A549 (cell line): ENCODE results near the gene NAT16. TPM values are rescaled to one million over a fixed set of nuclear protein-coding genes. Genes with fewer than 3 reads are reported as not detected.

Experiments used
- ATAC-seq, 2 experiments: fragments of 200-7000 bp in 1 of 2; fragments of >200 bp in 1 of 2; cut with Nextera tagmentation in 1 of 2; cut with Tn5 transposase in 1 of 2; 3 replicates each; pipeline versions ENCODE4 v1.8.0 to v1.9.1; 2018 to 2020; ENCODE audit warnings: mild to moderate bottlenecking in 1 of 2, moderate library complexity in 1 of 2
- CTCF ChIA-PET: fragments of 300-600 bp; sonication (Branson Sonifier 250); formaldehyde crosslinking; extraction: SDS; loops from one replicate; lab custom pipeline; 2021; ENCODE audit warnings: antibody characterized with exemption, inconsistent platforms; lab: Yijun Ruan, JAX
- POLR2A ChIA-PET: fragments of 350-600 bp; formaldehyde crosslinking; extraction: SDS; loops from one replicate; lab custom pipeline; 2021; ENCODE audit warnings: antibody characterized with exemption, inconsistent platforms; lab: Yijun Ruan, JAX
- DNase-seq, 2 experiments: peaks; one replicate each; pipeline versions ENCODE4 v3.0.0 to v3.0.0-alpha.2; 2011 to 2016; ENCODE audit warnings: low read depth in 1 of 2, low spot score in 1 of 2
- FAIRE-seq: peaks from 2 replicates; lab custom pipeline; 2011; peaks lifted over from hg19 to GRCh38; lab: Jason Lieb, UNC
- H3K27ac ChIP-seq, 2 experiments: fragments of >200 bp; sonication (Bioruptor Twin); formaldehyde crosslinking; 3 replicates each; pipeline ENCODE4 v1.5.1; 2016 to 2017
- H3K4me1 ChIP-seq: fragments of >200 bp; sonication (Bioruptor Twin); formaldehyde crosslinking; 3 replicates; pipeline ENCODE4 v1.6.1; 2016
- H3K4me2 ChIP-seq: fragments of >200 bp; sonication (Bioruptor Twin); formaldehyde crosslinking; 3 replicates; pipeline ENCODE4 v1.6.1; 2016
- H3K4me3 ChIP-seq: fragments of >200 bp; sonication (Bioruptor Twin); formaldehyde crosslinking; 3 replicates; pipeline ENCODE4 v1.5.1; 2016
- H3K9me3 ChIP-seq: fragments of >200 bp; sonication (Bioruptor Twin); formaldehyde crosslinking; 3 replicates; pipeline ENCODE4 v1.6.1; 2016
- ATOH8 ChIP-seq: fragments of 250-450 bp; sonication (Bioruptor Pico); IDR thresholded peaks from 2 replicates; pipeline ENCODE4 v1.5.0; 2020; ENCODE audit warnings: low read depth, mild to moderate bottlenecking, moderate library complexity
- BCL3 ChIP-seq: fragments of >200 bp; sonication (Bioruptor Twin); formaldehyde crosslinking; IDR thresholded peaks from 3 replicates; pipeline ENCODE4 v1.6.1; 2016
- BHLHE40 ChIP-seq: IDR thresholded peaks from 2 replicates; pipeline ENCODE4 v1.6.1; 2012; ENCODE audit warnings: low read depth, low read length, inconsistent platforms
- CBX8 ChIP-seq: fragments of 200-600 bp; sonication (generic); IDR thresholded peaks from 2 replicates; pipeline ENCODE4 v1.6.1; 2016
- CEBPB ChIP-seq, 2 experiments: fragments of >200 bp in 1 of 2; sonication (Bioruptor Twin) in 1 of 2; formaldehyde crosslinking in 1 of 2; IDR thresholded peaks; 2 replicates each; pipeline ENCODE4 v1.6.1; 2012 to 2016
- CHD2 ChIP-seq: fragments of 150-350 bp; IDR thresholded peaks from 2 replicates; pipeline ENCODE4 v1.6.1; 2014; ENCODE audit warnings: low read length; ENCODE audit not compliant: partially characterized antibody
- E2F6 ChIP-seq: IDR thresholded peaks from 2 replicates; pipeline ENCODE4 v1.6.1; 2012; ENCODE audit warnings: low read depth, borderline replicate concordance
- EHF ChIP-seq: fragments of 250-450 bp; sonication (Bioruptor Pico); IDR thresholded peaks from 2 replicates; pipeline ENCODE4 v1.5.0; 2020; ENCODE audit warnings: mild to moderate bottlenecking
- ELK1 ChIP-seq: fragments of 150-350 bp; IDR thresholded peaks from 2 replicates; pipeline ENCODE4 v1.6.1; 2014; ENCODE audit warnings: low read depth, mild to moderate bottlenecking, low read length
- HDAC2 ChIP-seq: fragments of 200-600 bp; sonication (generic); IDR thresholded peaks from 2 replicates; pipeline ENCODE4 v1.6.1; 2016
- HES2 ChIP-seq: fragments of >200 bp; sonication (Bioruptor Twin); formaldehyde crosslinking; IDR thresholded peaks from 2 replicates; pipeline ENCODE4 v1.6.1; 2016
- HMGXB4 ChIP-seq: fragments of 250-450 bp; sonication (Bioruptor Pico); IDR thresholded peaks from 2 replicates; pipeline ENCODE4 v1.5.0; 2021; ENCODE audit warnings: mild to moderate bottlenecking, moderate library complexity, borderline replicate concordance
- HOXB5 ChIP-seq: fragments of 250-450 bp; sonication (Bioruptor Pico); IDR thresholded peaks from 2 replicates; pipeline ENCODE4 v1.5.0; 2020; ENCODE audit warnings: mild to moderate bottlenecking, moderate library complexity
- MAFK ChIP-seq: fragments of 450-650 bp; IDR thresholded peaks from 2 replicates; pipeline ENCODE4 v1.6.1; 2014; ENCODE audit not compliant: partially characterized antibody
- MAX ChIP-seq: IDR thresholded peaks from 2 replicates; pipeline ENCODE4 v1.6.1; 2012
- RNF2 ChIP-seq: fragments of 200-600 bp; sonication (generic); IDR thresholded peaks from 2 replicates; pipeline ENCODE4 v1.6.1; 2016; ENCODE audit warnings: low read depth, mild to moderate bottlenecking, antibody characterized with exemption, moderate library complexity, borderline replicate concordance
- TFCP2L1 ChIP-seq: fragments of 250-450 bp; sonication (Bioruptor Pico); IDR thresholded peaks from 2 replicates; pipeline ENCODE4 v1.5.0; 2021; ENCODE audit warnings: mild to moderate bottlenecking
- TP53 ChIP-seq: fragments of 250-450 bp; sonication (Bioruptor Pico); IDR thresholded peaks from 2 replicates; pipeline ENCODE4 v1.5.0; 2021; ENCODE audit warnings: mild to moderate bottlenecking, moderate library complexity
- ZFP36 ChIP-seq: fragments of 450-650 bp; IDR thresholded peaks from 2 replicates; pipeline ENCODE4 v1.6.1; 2014; ENCODE audit warnings: borderline replicate concordance; ENCODE audit not compliant: partially characterized antibody
- ZNF302 ChIP-seq: fragments of 250-450 bp; sonication (Bioruptor Pico); IDR thresholded peaks from 2 replicates; pipeline ENCODE4 v1.9.0; 2021; ENCODE audit warnings: inconsistent platforms, mild to moderate bottlenecking, moderate library complexity
- WGBS: methylation state at CpG from one replicate; pipeline ENCODE4 v1.1.6; 2017; ENCODE audit errors: missing lambda C conversion rate; 5-methylcytosine and 5-hydroxymethylcytosine counted together
- polyA plus RNA-seq, 4 experiments: library from polyadenylated mRNA; depleted of rRNA in 3 of 4; stranded (reverse); fragments of >200 nt; fragmentation: RNase III in 1 of 4; extraction: RNeasy Plus Mini Kit Qiagen cat#74134 plus additional on column Dnase treatment in 1 of 4; gene quantifications; 2 replicates in 3 of 4; 3 replicates in 1 of 4; pipeline ENCODE4 v1.2.3, GENCODE V29; 2011 to 2017

NAT16 gene
- polyA plus RNA-seq, 2 of the 4 experiments (the other 2 are of a cell fraction) = 0.05 to 0.12 TPM

GRCh38 chr7:101186844-101187428 lies 6.8 kb upstream of the NAT16 start:
- Histone ChIP-seq H3K4me1 (peaks cover 19% of the 10 kb centered on the region), H3K4me2 (peak overlapping the region; percentile 11; the same call in 1 of the 3 replicates), H3K4me3 (no peak overlapping the region), H3K27ac (peak overlapping the region; percentile 11 to 55; a peak in 3 of 6 replicates), H3K9me3 (no peaks in the 10 kb centered on the region)
- FAIRE-seq (no peak), DNase-seq (no peak), ATAC-seq (no peak)
- TF ChIP-seq ATOH8 (no peak), EHF (no peak), CHD2 (no peak), BCL3 (no peak), MAX (no peak), HDAC2 (no peak), TFCP2L1 (CRISPR knock-in tag) (no peak), ZNF302 (CRISPR knock-in tag) (no peak), E2F6 (no peak), MAFK (no peak), CBX8 (no peak), ZFP36 (no peak), RNF2 (no peak), HMGXB4 (CRISPR knock-in tag) (no peak), ELK1 (no peak), BHLHE40 (no peak)
- POLR2A ChIA-PET = interaction anchor here (0.6 to 0.8 kb wide), 5 partner anchors 9 to 774 kb away, joined by 3 to 9 read pairs (median 5); partner anchors contain the start of gene SRRT
- CTCF ChIA-PET = interaction anchor here (1.0 to 10.7 kb wide), 3 partner anchors 16 to 88 kb away, joined by 3 to 318 read pairs (median 6); no protein-coding TSS in a partner anchor
- 77% methylated on average over 4 of the region's 4 CpGs for WGBS

- Histone ChIP-seq H3K4me3 (no peak overlapping the region), H3K4me2 (no peak overlapping the region), H3K4me1 (peaks cover 19% of the 10 kb centered on the region), H3K9me3 (no peaks in the 10 kb centered on the region)
- ATAC-seq (no peak), DNase-seq (no peak), FAIRE-seq (no peak)
- WGBS = 66% methylated on average over 6 of the region's 6 CpGs
- CTCF ChIA-PET = interaction anchor here (4.3 to 4.8 kb wide), 2 partner anchors 15 to 43 kb away, joined by 27 to 38 read pairs; no protein-coding TSS in a partner anchor
- TF ChIP-seq HMGXB4 (CRISPR knock-in tag) (no peak), RNF2 (no peak), CEBPB (IDR thresholded peaks at IDR 0.05) (no peak), HOXB5 (CRISPR knock-in tag) (no peak), TP53 (CRISPR knock-in tag) (no peak), E2F6 (no peak), CBX8 (no peak), HES2 (no peak), EHF (no peak)
- TF ChIP-seq, all 56 proteins: peak for 0
- peak overlapping the region in 1 of 2 experiments; percentile 55; a peak in 3 of 6 replicates for H3K27ac ChIP-seq
- POLR2A ChIA-PET = interaction anchor here (0.6 to 0.8 kb wide), 4 partner anchors 8 to 773 kb away, joined by 3 to 5 read pairs (median 5); partner anchors contain the start of gene SRRT
Observed at GRCh38 chr7:101186194-101186593, 6.1 kb upstream of the NAT16 start.
